ENCODE data around the gene CDIPT.
"Not testable (repeated sequence)": the region's sequence is repeated elsewhere in the genome, so short reads cannot be mapped to it uniquely, and the experiment has no call there.

CDIPT gene

DNA sequence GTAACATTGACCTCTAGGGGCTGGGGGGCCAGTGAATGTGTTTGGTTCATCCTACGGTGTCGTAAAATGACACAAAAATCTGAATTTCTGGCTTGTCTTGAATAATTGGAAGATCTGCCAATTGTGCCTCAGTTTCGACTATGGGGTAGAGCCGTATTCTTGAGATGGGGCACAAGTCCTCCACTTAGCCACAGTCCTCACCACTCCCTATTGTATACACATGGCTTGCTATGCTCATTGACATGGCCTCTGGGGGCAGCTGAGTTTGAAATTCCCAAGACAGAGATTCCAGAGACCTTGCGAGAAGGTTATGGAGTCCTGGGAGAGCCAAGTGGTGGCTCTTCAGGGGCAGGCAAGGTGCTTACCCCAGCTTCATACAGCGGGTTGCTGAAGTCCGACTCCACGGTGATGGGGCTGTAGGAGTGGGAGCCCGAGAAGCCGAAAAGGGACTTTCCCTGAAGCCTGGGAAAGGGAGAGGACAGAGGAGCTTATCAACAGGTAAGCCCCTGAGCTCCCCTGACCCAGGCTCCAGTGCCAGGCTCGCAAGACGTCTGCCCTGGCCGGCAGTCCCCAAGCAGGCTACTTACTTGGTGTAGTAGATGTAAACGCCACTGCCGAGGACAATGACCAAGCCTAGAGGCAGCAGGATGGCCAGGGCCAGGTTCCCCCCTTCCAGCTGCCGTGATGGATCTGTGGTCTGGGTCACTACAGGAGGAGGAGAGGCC lies 9.0 kb upstream of the CDIPT start:
- Histone ChIP-seq H3K4me1 (ENCODE audit: control insufficient read depth, low read depth, low read length) (no peaks in the 10 kb centered on the region), H3K27me3 (ENCODE audit: control insufficient read depth, insufficient read depth, low read length) (peaks cover 5% of the 10 kb centered on the region), H3K9me3 (ENCODE audit: control insufficient read depth, low read depth, low read length) (no peaks in the 10 kb centered on the region), H3K36me3 (ENCODE audit: control insufficient read depth, low read depth, low read length) (no peaks in the 10 kb centered on the region), H3K27ac (ENCODE audit: low read length) (no peak overlapping the region), H3K9ac (ENCODE audit: low read length) (no peak overlapping the region), H3K4me3 (ENCODE audit: low read length) (no peak overlapping the region)

DNA sequence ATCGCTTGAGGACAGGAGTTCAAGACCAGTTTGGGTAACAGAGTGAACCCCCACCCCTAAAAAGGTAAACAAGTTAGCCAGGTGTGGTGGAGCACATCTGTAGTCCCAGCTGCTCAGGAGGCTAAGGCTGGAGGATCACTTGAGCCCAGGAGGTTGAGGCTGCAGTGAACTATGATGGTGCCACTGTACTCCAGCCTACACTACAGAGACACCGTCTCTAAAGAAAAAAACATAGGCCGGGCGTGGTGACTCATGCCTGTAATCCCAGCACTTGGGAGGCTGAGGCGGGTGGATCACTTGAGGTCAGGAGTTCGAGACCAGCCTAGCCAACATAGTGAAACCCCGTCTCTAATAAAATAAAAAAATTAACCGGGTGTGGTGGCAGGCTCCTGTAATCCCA lies 6.0 kb upstream of the CDIPT start:
- not testable (repeated sequence) for H3K4me1 ChIP-seq (ENCODE audit: control insufficient read depth, low read depth, low read length); H3K36me3 ChIP-seq (ENCODE audit: control insufficient read depth, low read depth, low read length); H3K27me3 ChIP-seq (ENCODE audit: control insufficient read depth, insufficient read depth, low read length); H3K9me3 ChIP-seq (ENCODE audit: control insufficient read depth, low read depth, low read length); H3K27ac ChIP-seq (ENCODE audit: low read length); H3K4me3 ChIP-seq (ENCODE audit: low read length); H3K9ac ChIP-seq (ENCODE audit: low read length)

DNA sequence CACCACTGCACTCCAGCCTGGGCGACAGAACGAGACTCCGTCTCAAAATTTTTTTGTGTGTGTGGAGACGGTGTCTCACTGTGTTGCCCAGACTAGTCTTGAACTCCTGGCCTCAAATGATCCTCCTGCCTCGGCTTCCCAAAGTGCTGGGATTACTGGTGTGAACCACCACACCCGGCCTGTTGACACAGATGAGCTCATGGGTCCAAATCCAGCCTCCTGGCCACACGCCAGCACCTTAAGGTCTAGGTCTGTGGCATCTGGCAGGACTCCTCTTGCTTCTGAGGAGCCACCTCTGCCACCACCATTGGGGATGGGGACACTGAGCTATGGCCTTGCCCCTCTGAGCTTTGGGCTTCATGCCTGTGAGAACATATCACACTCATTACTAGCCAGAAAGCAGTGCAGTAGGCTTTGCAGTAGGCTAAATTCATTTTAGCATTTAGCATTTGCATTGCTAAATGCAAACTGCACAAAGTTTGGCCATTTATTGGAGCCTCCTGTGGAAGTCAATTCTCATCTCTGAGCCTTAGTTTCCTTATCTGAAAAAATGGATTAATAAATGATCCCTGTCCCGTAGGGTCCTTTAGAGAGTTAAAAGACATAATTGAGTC lies 5.5 kb upstream of the CDIPT start:
- H3K36me3 ChIP-seq (ENCODE audit: control insufficient read depth, low read depth, low read length): no peaks in the 10 kb centered on the region
- no peak overlapping the region for H3K27ac ChIP-seq (ENCODE audit: low read length)
- no peaks in the 10 kb centered on the region for H3K9me3 ChIP-seq (ENCODE audit: control insufficient read depth, low read depth, low read length)
- no peaks in the 10 kb centered on the region for H3K27me3 ChIP-seq (ENCODE audit: control insufficient read depth, insufficient read depth, low read length)
- no peak overlapping the region for H3K9ac ChIP-seq (ENCODE audit: low read length)
- no peak overlapping the region for H3K4me3 ChIP-seq (ENCODE audit: low read length)
- H3K4me1 ChIP-seq (ENCODE audit: control insufficient read depth, low read depth, low read length): no peaks in the 10 kb centered on the region

DNA sequence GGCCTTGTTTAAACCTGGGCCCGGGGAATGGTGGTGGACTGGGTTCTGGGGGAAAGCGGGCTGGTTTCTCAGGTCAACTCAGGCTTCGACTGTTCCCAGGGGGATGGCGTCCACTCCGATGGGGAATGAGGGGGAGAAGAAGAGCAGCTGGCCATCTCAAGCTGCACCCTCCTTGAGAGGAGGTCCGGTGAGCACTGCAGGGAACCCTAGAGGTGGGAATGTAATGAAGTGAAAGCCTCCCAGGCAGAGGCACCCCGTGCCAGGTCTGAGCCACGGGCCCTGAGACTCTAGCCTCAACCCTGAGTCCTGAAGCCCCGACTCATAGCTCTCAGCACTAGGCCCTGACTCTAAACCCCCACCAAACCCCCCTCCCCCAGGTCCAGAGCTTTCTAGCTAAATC lies 1.2 kb upstream of the CDIPT start:
- Histone ChIP-seq H3K4me3 (ENCODE audit: low read length) (no peak overlapping the region), H3K27me3 (ENCODE audit: control insufficient read depth, insufficient read depth, low read length) (no peaks in the 10 kb centered on the region), H3K9me3 (ENCODE audit: control insufficient read depth, low read depth, low read length) (no peaks in the 10 kb centered on the region), H3K36me3 (ENCODE audit: control insufficient read depth, low read depth, low read length) (peaks cover 10% of the 10 kb centered on the region), H3K27ac (ENCODE audit: low read length) (no peak overlapping the region), H3K4me1 (ENCODE audit: control insufficient read depth, low read depth, low read length) (no peaks in the 10 kb centered on the region), H3K9ac (ENCODE audit: low read length) (no peak overlapping the region)

DNA sequence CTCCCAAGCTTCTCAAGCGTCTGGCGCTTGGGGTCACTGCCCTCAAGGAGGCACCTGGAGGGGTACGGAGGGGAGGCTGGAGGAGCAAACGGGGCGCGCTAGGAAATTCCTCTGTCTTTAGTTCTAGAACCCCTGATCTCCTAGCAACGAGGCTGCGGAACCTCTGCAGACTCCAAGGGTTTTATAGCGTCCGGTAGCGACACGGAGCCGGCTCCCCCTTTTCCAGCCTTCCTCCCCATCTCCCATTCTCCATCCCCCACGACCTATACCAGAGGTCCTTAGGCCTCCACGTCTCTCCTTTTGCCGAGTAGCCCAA lies 601 bp upstream of the CDIPT start:
- H3K4me1 ChIP-seq (ENCODE audit: control insufficient read depth, low read depth, low read length): no peaks in the 10 kb centered on the region
- H3K27me3 ChIP-seq (ENCODE audit: control insufficient read depth, insufficient read depth, low read length): no peaks in the 10 kb centered on the region
- H3K27ac ChIP-seq (ENCODE audit: low read length): no peak overlapping the region
- no peaks in the 10 kb centered on the region for H3K9me3 ChIP-seq (ENCODE audit: control insufficient read depth, low read depth, low read length)
- H3K36me3 ChIP-seq (ENCODE audit: control insufficient read depth, low read depth, low read length): peaks cover 15% of the 10 kb centered on the region
- H3K9ac ChIP-seq (ENCODE audit: low read length): no peak overlapping the region
- peak overlapping the region; percentile 91 for H3K4me3 ChIP-seq (ENCODE audit: low read length)

DNA sequence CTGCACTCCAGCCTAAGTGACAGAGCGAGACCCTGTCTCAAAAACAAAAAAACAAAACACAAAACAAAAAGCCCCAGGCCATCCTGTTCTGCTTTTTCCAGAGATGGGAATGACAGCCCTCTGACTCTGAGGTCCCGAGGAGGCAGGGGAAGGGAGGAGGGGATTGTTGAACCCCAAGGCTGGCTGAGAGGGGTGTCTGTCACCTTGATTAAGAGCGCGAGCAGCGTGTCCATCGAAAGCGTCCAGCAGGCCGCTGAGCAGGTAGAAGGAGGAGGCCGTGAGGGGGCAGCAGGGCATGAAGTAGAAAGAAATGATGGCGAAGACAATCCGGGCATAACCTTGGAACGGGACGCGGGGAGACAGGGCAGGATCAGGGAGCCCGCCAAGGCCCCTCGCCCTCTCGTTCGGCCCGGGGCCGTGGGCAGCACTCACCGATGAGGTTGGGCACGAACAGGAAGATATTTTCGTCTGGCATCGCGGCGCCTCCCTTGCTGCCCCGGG lies 593 bp downstream of the CDIPT start:
- no peak overlapping the region for H3K27ac ChIP-seq (ENCODE audit: low read length)
- H3K9me3 ChIP-seq (ENCODE audit: control insufficient read depth, low read depth, low read length): no peaks in the 10 kb centered on the region
- peaks cover 18% of the 10 kb centered on the region for H3K36me3 ChIP-seq (ENCODE audit: control insufficient read depth, low read depth, low read length)
- no peaks in the 10 kb centered on the region for H3K27me3 ChIP-seq (ENCODE audit: control insufficient read depth, insufficient read depth, low read length)
- H3K9ac ChIP-seq (ENCODE audit: low read length): peak overlapping the region; percentile 84
- no peaks in the 10 kb centered on the region for H3K4me1 ChIP-seq (ENCODE audit: control insufficient read depth, low read depth, low read length)
- peak overlapping the region; percentile 91 for H3K4me3 ChIP-seq (ENCODE audit: low read length)

DNA sequence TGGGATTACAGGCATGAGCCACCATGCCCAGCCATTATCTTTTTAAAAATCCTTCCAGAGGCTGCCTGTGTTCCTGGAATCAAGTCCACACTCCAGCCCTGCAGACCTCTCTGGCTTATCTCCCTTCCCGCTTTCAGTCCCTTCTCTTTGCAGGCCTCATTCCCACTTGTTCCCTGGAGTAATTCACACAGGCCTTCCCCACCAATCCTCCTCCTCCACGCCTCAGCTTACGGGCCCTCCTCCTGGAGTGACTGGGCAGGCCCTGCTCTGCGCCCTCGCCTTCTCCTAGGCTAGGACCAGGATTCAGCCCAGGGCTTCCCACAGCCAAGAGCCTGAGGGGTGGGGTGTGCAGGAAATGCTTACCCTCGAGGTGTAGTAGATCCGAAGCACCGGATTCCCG lies 2.8 kb downstream of the CDIPT start:
- Histone ChIP-seq H3K4me3 (ENCODE audit: low read length) (no peak overlapping the region), H3K36me3 (ENCODE audit: control insufficient read depth, low read depth, low read length) (peaks cover 18% of the 10 kb centered on the region), H3K4me1 (ENCODE audit: control insufficient read depth, low read depth, low read length) (no peaks in the 10 kb centered on the region), H3K9ac (ENCODE audit: low read length) (no peak overlapping the region), H3K27me3 (ENCODE audit: control insufficient read depth, insufficient read depth, low read length) (no peaks in the 10 kb centered on the region), H3K9me3 (ENCODE audit: control insufficient read depth, low read depth, low read length) (no peaks in the 10 kb centered on the region), H3K27ac (ENCODE audit: low read length) (no peak overlapping the region)

DNA sequence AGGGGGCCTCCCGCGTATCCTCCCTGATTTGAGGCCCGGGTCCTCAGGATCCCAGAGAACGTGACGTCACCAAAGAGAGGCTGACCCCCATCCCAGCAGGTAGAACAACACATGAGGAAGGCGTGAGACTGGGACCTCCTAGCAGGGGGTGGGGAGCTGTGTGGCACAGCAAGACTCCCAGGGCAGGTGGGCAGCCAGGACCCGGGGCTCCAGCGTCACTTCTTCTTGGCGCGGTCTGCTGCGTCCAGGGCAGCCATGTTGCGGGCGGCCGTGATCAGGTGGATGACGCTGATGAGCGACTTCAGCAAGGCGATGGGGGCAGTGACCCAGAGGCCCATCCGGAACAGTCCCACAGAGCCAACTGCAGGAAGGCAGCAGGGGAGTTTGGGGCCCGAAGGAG lies 4.1 kb downstream of the CDIPT start:
- Histone ChIP-seq H3K27ac (ENCODE audit: low read length) (no peak overlapping the region), H3K9ac (ENCODE audit: low read length) (no peak overlapping the region), H3K4me1 (ENCODE audit: control insufficient read depth, low read depth, low read length) (no peaks in the 10 kb centered on the region), H3K27me3 (ENCODE audit: control insufficient read depth, insufficient read depth, low read length) (no peaks in the 10 kb centered on the region), H3K4me3 (ENCODE audit: low read length) (no peak overlapping the region), H3K9me3 (ENCODE audit: control insufficient read depth, low read depth, low read length) (no peaks in the 10 kb centered on the region), H3K36me3 (ENCODE audit: control insufficient read depth, low read depth, low read length) (peaks cover 18% of the 10 kb centered on the region)

DNA sequence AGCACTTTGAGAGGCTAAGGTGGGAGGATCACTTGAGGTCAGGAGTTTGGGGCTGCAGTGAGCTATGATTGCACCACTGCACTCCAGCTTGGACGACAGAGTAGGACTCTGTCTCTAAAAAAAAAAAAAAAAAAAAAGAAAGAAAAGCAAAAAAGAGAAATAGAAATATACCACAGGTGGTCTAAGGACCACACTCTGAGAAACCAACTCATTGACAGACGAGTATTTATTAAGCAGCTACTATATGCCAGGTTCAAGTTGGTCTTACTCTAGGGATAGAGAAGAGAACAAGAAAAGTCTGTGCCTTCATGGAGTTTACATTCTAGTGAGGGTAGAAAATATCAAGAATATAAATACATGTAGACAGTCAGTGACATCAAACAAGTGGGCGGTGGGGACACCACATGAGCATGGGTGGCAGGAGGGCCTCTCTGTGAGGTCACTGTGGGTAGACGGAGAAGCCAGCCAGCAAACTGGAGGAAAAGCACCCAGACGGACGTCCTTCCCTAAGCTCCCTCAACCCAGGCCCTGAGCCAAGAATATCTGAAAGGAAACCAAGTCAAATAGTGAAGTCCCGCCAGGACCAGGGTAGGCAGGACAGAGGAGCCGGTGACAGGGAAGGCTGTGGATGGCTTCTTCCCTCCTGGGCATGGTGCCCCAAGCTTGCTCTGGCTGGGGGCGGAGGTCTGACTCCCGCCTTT lies 4.7 kb downstream of the CDIPT start:
- Histone ChIP-seq H3K9ac (ENCODE audit: low read length) (no peak overlapping the region), H3K9me3 (ENCODE audit: control insufficient read depth, low read depth, low read length) (no peaks in the 10 kb centered on the region), H3K36me3 (ENCODE audit: control insufficient read depth, low read depth, low read length) (peaks cover 18% of the 10 kb centered on the region), H3K27me3 (ENCODE audit: control insufficient read depth, insufficient read depth, low read length) (no peaks in the 10 kb centered on the region), H3K27ac (ENCODE audit: low read length) (no peak overlapping the region), H3K4me3 (ENCODE audit: low read length) (no peak overlapping the region), H3K4me1 (ENCODE audit: control insufficient read depth, low read depth, low read length) (no peaks in the 10 kb centered on the region)

DNA sequence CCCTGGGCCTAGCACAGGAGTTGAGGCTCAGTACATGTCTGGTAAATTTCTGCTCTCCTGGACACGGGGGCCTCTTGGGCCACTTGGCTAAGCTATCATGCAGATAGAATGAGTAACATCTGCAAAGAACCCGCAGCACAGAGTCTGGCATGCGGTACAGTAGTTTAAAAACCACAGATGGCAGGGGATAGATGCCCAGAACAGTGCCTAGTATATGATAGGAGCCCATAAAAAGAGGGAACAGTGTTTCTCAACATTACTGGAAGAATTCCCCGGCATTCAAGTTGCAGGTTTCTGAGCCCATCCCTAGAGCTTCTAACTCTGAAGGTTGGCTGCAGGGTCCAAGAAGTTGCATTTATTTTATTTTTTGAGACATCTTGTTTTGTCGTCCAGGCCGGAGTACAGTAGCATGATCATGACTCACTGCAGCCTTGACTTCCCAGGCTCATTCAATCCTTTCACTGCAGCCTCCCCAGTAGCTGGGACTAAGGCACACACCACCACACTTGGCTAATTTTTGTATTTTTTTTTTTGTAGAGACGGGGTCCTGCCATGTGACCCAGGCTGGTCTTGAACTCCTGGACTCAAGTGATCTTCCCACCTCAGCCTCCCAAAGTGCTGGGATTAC lies 5.8 kb downstream of the CDIPT start:
- H3K27me3 ChIP-seq (ENCODE audit: control insufficient read depth, insufficient read depth, low read length): no peaks in the 10 kb centered on the region
- H3K36me3 ChIP-seq (ENCODE audit: control insufficient read depth, low read depth, low read length): peaks cover 18% of the 10 kb centered on the region
- H3K27ac ChIP-seq (ENCODE audit: low read length): no peak overlapping the region
- H3K9me3 ChIP-seq (ENCODE audit: control insufficient read depth, low read depth, low read length): no peaks in the 10 kb centered on the region
- H3K4me3 ChIP-seq (ENCODE audit: low read length): no peak overlapping the region
- H3K4me1 ChIP-seq (ENCODE audit: control insufficient read depth, low read depth, low read length): no peaks in the 10 kb centered on the region
- no peak overlapping the region for H3K9ac ChIP-seq (ENCODE audit: low read length)

DNA sequence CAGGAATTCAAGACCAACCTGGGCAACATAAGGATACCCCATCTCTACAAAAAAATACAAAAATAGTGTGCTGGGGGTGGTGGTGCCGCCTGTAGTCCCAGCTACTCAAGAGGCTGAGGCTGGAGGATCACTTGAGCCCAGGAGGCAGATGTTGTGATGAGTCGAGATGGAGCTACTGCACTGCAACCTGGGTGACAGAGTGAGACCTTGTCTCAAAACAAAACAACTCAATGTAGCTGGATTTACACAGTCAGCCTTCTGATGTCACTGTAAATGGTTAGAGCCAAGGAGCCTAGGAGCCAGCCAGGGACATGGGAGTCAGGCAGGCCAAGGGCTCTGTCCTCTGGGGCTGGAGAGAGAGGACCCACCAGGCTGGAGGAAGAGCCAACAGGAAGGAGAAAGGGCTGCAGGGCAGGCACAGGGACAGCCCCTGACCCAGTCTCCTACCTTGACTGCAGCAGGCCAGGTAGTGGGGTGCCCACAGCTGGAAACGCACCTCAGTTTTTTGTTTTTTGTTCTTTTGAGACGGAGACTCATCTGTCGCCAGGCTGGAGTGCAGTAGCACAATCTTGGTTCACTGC lies 8.4 kb downstream of the CDIPT start:
- Histone ChIP-seq H3K27ac (ENCODE audit: low read length) (no peak overlapping the region), H3K4me1 (ENCODE audit: control insufficient read depth, low read depth, low read length) (no peaks in the 10 kb centered on the region), H3K9ac (ENCODE audit: low read length) (no peak overlapping the region), H3K9me3 (ENCODE audit: control insufficient read depth, low read depth, low read length) (no peaks in the 10 kb centered on the region), H3K27me3 (ENCODE audit: control insufficient read depth, insufficient read depth, low read length) (no peaks in the 10 kb centered on the region), H3K4me3 (ENCODE audit: low read length) (no peak overlapping the region), H3K36me3 (ENCODE audit: control insufficient read depth, low read depth, low read length) (peaks cover 10% of the 10 kb centered on the region)

Data from iPS-18a (cell line).